22Rv1 (cell line): Measurements from ENCODE around the gene UBASH3A.

Source experiments
- H3K27ac ChIP-seq: fragments of 450-650 bp; 2 replicates; pipeline ENCODE4 v1.5.1; 2017
- ZFX ChIP-seq: fragments of 450-650 bp; IDR thresholded peaks from 2 replicates; pipeline ENCODE4 v1.6.1; 2017; ENCODE audit warnings: antibody characterized with exemption, borderline replicate concordance
- TF ChIP-seq, protein P1 (sequence below): fragments of 450-650 bp; IDR thresholded peaks from 2 replicates; pipeline ENCODE4 v1.5.1; 2017; ENCODE audit warnings: mild to moderate bottlenecking

The UBASH3A gene

DNA sequence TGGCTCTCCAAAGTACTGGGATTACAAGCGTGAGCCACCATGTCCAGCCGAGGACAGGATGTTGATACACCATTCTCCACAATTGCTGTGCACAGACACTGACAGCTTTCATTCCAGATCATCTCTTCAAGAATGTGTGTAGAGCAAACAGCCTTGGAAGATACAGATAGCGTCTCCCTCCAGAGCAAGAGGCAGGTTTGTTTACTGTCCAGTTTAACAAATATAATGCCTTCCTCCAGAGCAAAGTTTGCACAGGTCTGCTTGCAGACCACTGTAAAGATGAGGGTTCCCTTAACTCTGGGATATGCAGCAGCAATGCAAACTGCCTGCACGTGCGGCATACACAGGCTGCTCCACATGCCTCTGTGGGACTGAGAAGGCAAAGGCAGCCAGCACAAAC is 12.4 kb upstream of the UBASH3A start:
- TF ChIP-seq ZFX: no peak
- TF ChIP-seq, protein P1, sequence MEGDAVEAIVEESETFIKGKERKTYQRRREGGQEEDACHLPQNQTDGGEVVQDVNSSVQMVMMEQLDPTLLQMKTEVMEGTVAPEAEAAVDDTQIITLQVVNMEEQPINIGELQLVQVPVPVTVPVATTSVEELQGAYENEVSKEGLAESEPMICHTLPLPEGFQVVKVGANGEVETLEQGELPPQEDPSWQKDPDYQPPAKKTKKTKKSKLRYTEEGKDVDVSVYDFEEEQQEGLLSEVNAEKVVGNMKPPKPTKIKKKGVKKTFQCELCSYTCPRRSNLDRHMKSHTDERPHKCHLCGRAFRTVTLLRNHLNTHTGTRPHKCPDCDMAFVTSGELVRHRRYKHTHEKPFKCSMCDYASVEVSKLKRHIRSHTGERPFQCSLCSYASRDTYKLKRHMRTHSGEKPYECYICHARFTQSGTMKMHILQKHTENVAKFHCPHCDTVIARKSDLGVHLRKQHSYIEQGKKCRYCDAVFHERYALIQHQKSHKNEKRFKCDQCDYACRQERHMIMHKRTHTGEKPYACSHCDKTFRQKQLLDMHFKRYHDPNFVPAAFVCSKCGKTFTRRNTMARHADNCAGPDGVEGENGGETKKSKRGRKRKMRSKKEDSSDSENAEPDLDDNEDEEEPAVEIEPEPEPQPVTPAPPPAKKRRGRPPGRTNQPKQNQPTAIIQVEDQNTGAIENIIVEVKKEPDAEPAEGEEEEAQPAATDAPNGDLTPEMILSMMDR: no peak
- H3K27ac ChIP-seq: no peak overlapping the region

DNA sequence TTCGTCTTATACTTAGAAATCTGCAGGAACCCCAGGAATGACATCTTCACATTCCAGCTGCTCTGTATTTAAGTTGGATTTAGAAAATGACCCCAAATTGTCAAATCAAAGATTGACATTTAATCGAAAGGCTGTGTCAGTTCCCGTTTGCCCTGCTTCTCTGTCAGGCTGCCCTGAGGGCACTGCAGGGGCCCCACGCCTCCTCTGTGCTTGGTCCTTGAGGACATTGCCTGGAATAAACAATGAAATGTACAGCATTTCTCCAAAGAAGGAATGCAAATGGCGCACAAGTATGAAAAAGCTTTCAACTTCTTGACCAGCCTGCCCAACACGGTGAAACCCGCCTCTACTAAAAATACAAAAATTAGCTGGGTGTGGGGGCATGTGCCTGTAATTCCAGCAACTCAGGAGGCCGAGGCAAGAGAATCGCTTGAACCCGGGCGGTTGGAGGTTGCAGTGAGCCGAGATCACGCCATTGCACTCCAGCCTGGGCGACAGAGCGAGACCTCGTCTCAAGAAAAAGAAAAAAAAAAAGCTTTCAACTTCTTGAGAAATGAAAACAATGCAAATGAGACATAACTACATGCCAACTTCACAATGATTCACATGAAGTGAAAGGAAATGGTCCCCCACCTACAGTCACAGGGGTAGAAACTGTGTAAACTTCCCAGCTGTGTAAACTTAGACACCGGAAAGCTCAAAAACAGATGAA is 10.8 kb upstream of the UBASH3A start:
- H3K27ac ChIP-seq: no peak overlapping the region
- TF ChIP-seq ZFX: no peak
- TF ChIP-seq, protein P1: no peak

DNA sequence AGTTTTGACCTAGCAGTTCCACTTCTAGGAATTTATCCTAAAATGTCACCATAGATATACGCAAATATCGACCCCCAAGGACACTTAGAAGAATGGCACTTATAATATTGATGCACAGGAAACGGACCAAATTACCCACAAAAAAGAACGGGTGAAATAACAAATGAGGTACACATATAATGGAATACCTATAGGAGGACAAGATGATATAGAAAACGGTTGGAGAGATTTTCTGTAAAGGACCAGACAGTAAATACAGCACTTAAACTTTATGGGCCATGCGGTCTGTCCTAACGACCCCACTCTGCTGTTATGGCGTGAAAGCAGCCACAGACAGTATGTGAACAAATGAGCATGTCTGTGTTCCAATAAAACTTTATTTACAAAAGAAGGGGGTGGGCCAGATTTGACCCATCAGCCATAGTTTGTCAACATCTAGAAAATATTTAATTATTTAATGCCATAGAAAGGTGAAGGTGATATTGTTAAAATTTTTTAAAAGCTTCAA is 10.2 kb upstream of the UBASH3A start:
- TF ChIP-seq, protein P1: no peak
- TF ChIP-seq ZFX: no peak

DNA sequence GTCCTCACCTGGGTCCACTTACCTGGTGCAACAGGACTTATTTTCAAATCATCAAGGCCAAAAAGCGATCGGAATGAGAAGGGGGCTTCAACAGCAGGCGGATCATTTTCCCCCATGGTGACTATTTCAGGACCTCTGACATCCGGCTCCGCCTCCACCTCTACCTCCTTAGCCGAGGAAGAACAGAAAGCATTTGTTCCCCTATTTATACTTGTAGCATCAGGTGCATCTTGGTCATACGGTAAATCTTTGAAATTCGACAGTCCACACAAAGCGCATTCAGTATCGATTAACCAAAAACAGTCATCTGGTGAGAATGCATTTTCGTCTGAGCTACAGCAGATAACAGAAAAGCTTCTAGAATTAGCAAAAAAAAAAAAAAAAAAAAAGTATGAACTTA is 8.4 kb upstream of the UBASH3A start:
- TF ChIP-seq, protein P1: no peak
- no peak for TF ChIP-seq ZFX
- no peak overlapping the region for H3K27ac ChIP-seq

More for the DNA sequence above, 10.2 kb upstream of the UBASH3A start:
- no peak overlapping the region for H3K27ac ChIP-seq

DNA sequence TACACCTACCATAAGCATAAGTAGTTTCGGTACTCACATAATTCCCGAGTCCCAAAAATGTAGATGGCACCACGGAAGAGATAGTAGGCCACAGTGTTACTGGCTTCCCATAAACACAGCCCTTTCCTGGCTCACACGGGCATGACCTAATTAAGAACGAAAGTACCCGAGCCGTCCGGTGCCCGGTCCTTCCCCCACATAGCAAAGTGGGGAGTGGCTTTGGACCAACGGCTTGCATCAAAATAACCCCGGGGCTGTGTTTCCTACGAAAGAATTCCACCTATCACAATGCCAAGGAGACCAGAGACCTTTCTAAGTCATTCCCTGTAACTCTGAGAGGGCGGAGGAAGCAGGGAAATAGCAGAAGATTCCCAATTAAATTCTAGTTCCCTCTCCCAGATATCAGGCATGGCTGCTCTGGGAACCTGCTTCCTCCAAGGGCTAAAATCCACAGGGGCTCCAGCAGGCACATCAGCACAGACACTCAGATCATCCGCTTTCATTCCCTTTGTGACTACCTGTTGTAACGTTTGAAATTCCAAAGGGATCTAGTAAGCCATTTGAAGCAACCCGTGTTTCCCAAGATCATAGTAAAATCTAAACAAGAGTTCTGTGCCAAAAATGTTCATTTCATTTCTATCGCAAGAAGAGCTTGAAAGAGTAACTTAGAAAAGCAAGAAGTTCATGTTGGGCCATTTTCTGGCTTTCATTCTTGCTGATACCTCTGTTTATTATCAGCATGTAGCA is 7.6 kb upstream of the UBASH3A start, which contains the start of gene TMPRSS3:
Gene TMPRSS3 (minus strand): TSS at position 148 of the 747 bp plus-strand sequence. CDS start 635 bp downstream, outside the sequence.
- H3K27ac ChIP-seq: no peak within 1 kb of the TSS
- no peak for TF ChIP-seq ZFX
- TF ChIP-seq, protein P1: no peak

DNA sequence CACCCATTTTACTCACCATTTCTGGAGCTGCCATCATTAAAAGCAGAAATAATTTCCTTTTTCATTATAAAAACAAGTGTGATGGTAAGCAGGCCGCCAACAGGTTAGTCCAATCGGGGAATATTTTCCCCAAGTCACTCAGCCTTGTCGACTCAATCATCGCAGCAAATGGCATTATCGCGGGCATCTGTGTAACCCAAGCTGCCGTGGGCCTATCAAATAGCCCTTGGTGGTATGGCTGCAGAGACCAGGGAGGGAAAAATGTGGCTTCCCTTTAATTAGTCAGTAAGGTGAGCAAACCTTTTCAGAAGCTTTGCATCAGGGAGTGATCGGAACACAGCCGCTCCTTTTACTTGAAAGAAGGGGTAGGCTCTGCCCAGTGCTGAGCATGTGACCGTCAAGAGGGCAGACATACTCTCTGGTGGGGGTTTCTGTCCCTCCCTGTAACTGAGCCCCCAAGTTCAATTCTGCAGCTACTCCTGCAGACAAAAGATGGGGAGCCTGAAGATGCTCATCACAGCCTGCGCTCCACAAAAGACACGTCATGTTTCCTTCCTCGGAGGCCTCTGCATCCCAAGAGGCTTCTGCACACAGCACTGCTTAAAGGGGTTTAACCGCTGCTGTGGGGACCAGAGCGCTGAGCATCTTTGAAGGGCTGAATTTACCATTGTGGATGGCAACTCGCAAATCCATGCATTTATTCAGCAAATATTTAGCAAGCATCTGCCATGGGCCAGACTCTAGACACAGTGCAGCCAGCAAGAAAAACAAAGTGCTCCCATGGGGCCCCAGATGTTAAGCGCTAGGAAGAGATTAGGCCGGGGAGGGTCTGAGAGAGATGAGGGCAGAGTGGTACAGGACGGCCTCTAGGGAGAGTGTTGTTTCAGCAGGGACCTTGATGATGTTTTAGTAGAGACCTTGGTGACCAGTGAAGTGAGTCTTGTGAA is 6.6 kb upstream of the UBASH3A start:
- H3K27ac ChIP-seq: no peak overlapping the region
- no peak for TF ChIP-seq ZFX
- TF ChIP-seq, protein P1: no peak
